ENCODE measurements around the gene TCERG1L. TPM values are rescaled to one million over a fixed set of nuclear protein-coding genes. Genes with fewer than 3 reads are reported as not detected.

The TCERG1L gene
- total RNA-seq, 1 donor from 2014 or later: not detected

GRCh38 chr10:131082991-131083481 lies 228.5 kb downstream of the TCERG1L start:
- intact Hi-C loops (cut with DNase I): no loop called here
- ATAC-seq (no peak), DNase-seq (no peak)
- no peak overlapping the region for H3K4me3 ChIP-seq
- H3K9me3 ChIP-seq: no peaks in the 10 kb centered on the region
- TF ChIP-seq, protein P1, sequence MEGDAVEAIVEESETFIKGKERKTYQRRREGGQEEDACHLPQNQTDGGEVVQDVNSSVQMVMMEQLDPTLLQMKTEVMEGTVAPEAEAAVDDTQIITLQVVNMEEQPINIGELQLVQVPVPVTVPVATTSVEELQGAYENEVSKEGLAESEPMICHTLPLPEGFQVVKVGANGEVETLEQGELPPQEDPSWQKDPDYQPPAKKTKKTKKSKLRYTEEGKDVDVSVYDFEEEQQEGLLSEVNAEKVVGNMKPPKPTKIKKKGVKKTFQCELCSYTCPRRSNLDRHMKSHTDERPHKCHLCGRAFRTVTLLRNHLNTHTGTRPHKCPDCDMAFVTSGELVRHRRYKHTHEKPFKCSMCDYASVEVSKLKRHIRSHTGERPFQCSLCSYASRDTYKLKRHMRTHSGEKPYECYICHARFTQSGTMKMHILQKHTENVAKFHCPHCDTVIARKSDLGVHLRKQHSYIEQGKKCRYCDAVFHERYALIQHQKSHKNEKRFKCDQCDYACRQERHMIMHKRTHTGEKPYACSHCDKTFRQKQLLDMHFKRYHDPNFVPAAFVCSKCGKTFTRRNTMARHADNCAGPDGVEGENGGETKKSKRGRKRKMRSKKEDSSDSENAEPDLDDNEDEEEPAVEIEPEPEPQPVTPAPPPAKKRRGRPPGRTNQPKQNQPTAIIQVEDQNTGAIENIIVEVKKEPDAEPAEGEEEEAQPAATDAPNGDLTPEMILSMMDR (IDR thresholded peaks at IDR 0.05): no peak
- no peaks in the 10 kb centered on the region for H3K27me3 ChIP-seq
- no peaks in the 10 kb centered on the region for H3K36me3 ChIP-seq
- no peaks in the 10 kb centered on the region for H3K4me1 ChIP-seq
- H3K27ac ChIP-seq: no peak overlapping the region

- no peak for ATAC-seq
- Histone ChIP-seq H3K27ac (no peak overlapping the region), H3K4me1 (no peaks in the 10 kb centered on the region), H3K36me3 (no peaks in the 10 kb centered on the region), H3K27me3 (no peaks in the 10 kb centered on the region), H3K4me3 (no peak overlapping the region), H3K9me3 (no peaks in the 10 kb centered on the region)
- TF ChIP-seq, protein P1 (IDR thresholded peaks at IDR 0.05): no peak
- intact Hi-C loops (cut with DNase I): no loop called here
- DNase-seq: no peak
These were observed 229.2 kb downstream of the TCERG1L start for GRCh38 chr10:131082201-131082850.

DNA sequence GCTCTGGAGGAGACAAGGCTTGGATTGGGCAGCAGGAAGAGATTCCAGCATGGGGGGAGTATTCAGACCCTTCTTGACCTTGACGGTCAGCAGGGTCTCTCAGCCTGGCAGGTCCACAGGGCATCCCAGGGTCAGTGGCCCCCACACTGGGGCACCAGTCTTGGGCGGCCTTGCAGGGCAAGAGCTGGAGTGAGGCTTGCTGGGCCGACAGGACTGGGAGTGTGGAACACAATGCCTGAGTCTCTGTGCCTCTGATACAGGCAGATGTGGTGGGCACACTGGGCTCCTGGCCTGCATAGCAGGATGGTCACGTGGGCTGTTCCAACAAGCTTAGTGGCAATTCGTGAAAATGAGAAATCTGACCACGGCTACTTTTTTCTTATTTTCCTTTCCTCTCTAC lies 229.7 kb downstream of the TCERG1L start:
- Histone ChIP-seq H3K27me3 (no peaks in the 10 kb centered on the region), H3K36me3 (no peaks in the 10 kb centered on the region), H3K27ac (no peak overlapping the region), H3K4me3 (no peak overlapping the region), H3K4me1 (no peaks in the 10 kb centered on the region), H3K9me3 (no peaks in the 10 kb centered on the region)
- ATAC-seq: no peak
- no peak for DNase-seq
- TF ChIP-seq, protein P1 (IDR thresholded peaks at IDR 0.05): no peak
- intact Hi-C loops (cut with DNase I): no loop called here

DNA sequence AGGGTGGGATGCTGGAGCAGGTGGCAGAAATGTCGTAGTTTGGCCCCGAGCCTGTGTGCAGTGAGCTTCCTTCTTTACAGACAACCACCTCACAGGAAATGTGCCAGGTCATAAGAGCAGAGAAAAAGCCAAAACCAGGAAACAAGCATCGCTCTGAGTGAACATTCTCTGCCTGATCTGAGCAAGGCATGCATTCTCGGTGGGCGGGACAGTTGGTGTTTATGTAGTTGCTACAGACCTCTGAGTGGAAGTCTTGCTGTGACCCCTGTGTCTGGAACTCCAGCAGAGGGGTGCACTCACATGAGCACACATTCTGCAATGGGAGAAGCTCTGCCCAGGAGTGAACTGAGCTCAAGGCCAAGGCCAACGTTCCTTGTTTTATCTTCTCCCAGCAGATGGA lies 230.1 kb downstream of the TCERG1L start:
- H3K4me1 ChIP-seq: no peaks in the 10 kb centered on the region
- intact Hi-C loops (cut with DNase I): no loop called here
- ATAC-seq: no peak
- H3K36me3 ChIP-seq: no peaks in the 10 kb centered on the region
- no peak overlapping the region for H3K27ac ChIP-seq
- H3K27me3 ChIP-seq: no peaks in the 10 kb centered on the region
- TF ChIP-seq, protein P1 (IDR thresholded peaks at IDR 0.05): no peak
- H3K4me3 ChIP-seq: no peak overlapping the region
- no peak for DNase-seq
- H3K9me3 ChIP-seq: no peaks in the 10 kb centered on the region

- ATAC-seq (no peak), DNase-seq (no peak)
- TF ChIP-seq, protein P1 (IDR thresholded peaks at IDR 0.05): no peak
- Histone ChIP-seq H3K36me3 (no peaks in the 10 kb centered on the region), H3K9me3 (no peaks in the 10 kb centered on the region), H3K4me1 (no peaks in the 10 kb centered on the region), H3K4me3 (no peak overlapping the region), H3K27me3 (no peaks in the 10 kb centered on the region), H3K27ac (no peak overlapping the region)
- intact Hi-C loops (cut with DNase I): no loop called here
These were observed 230.9 kb downstream of the TCERG1L start for GRCh38 chr10:131080571-131080970.

All from upper lobe of right lung (tissue), 1 donor.